CD8-positive, alpha-beta memory T cell (primary cell): ENCODE measurements around the gene RFX4. TPM values are rescaled to one million over a fixed set of nuclear protein-coding genes. Genes with fewer than 3 reads are reported as not detected.

Experiments
- CTCF ChIA-PET: fragments of 350-600 bp; sonication (Branson Sonifier 250); formaldehyde crosslinking; loops from one replicate; lab custom pipeline; 2021; ENCODE audit warnings: antibody characterized with exemption; lab: Charles Lee
- POLR2A ChIA-PET: fragments of 350-600 bp; sonication (Branson Sonifier 250); formaldehyde crosslinking; loops from one replicate; lab custom pipeline; 2021; ENCODE audit warnings: antibody characterized with exemption; lab: Charles Lee
- DNase-seq, 5 donors: peaks; one replicate each; pipeline versions ENCODE4 v3.0.0 to v3.0.0-alpha.2; 2020 to 2022; ENCODE audit warnings: mixed read lengths in 1 of 5
- H3K27ac ChIP-seq: one replicate; pipeline ENCODE4 v1.7.0; 2013; ENCODE audit warnings: low read depth, mild to moderate bottlenecking, low read length, moderate library complexity
- H3K27me3 ChIP-seq: 2 replicates; pipeline ENCODE4 v1.7.0; 2013; ENCODE audit warnings: low read length, mild to moderate bottlenecking; ENCODE audit not compliant: insufficient read depth, poor library complexity, severe bottlenecking
- H3K36me3 ChIP-seq: 2 replicates; pipeline ENCODE4 v1.7.0; 2013; ENCODE audit warnings: mild to moderate bottlenecking, low read length, moderate library complexity; ENCODE audit not compliant: insufficient read depth
- H3K4me1 ChIP-seq: 2 replicates; pipeline ENCODE4 v1.7.0; 2013; ENCODE audit warnings: mild to moderate bottlenecking, low read length, moderate library complexity; ENCODE audit not compliant: insufficient read depth
- H3K4me3 ChIP-seq: 2 replicates; pipeline ENCODE4 v1.7.0; 2013; ENCODE audit warnings: mild to moderate bottlenecking, low read length
- H3K9me3 ChIP-seq: 2 replicates; pipeline ENCODE4 v1.7.0; 2013; ENCODE audit warnings: mild to moderate bottlenecking, low read length
- H3K27ac Mint-ChIP-seq, 8 donors: one replicate each; pipeline ENCODE4 v1.8.0; 2020 to 2021; ENCODE audit warnings: mixed read lengths in 8 of 8, mild to moderate bottlenecking in 6 of 8, inconsistent platforms in 3 of 8, moderate library complexity in 3 of 8
- H3K27me3 Mint-ChIP-seq, 2 donors: one replicate each; pipeline ENCODE4 v1.8.0; 2020 to 2021; ENCODE audit warnings: mixed read lengths in 2 of 2, mild to moderate bottlenecking in 1 of 2, moderate library complexity in 1 of 2
- H3K36me3 Mint-ChIP-seq, 3 donors: one replicate each; pipeline ENCODE4 v1.8.0; 2020 to 2021; ENCODE audit warnings: mixed read lengths in 3 of 3, inconsistent platforms in 1 of 3, mild to moderate bottlenecking in 1 of 3
- H3K4me1 Mint-ChIP-seq, 3 donors: one replicate each; pipeline ENCODE4 v1.8.0; 2020 to 2021; ENCODE audit warnings: mixed read lengths in 3 of 3, inconsistent platforms in 1 of 3, mild to moderate bottlenecking in 1 of 3
- H3K4me3 Mint-ChIP-seq, 7 donors: one replicate each; pipeline ENCODE4 v1.8.0; 2020 to 2021; ENCODE audit warnings: mixed read lengths in 7 of 7, mild to moderate bottlenecking in 6 of 7, moderate library complexity in 4 of 7, inconsistent platforms in 2 of 7
- H3K9me3 Mint-ChIP-seq, 5 donors: one replicate each; pipeline ENCODE4 v1.8.0; 2020 to 2022; ENCODE audit warnings: mixed read lengths in 5 of 5, mild to moderate bottlenecking in 3 of 5, moderate library complexity in 2 of 5, inconsistent platforms in 1 of 5
- polyA plus RNA-seq: library from polyadenylated mRNA; unstranded; fragments of 300-500 nt; fragmentation: Illumina TruSeq; gene quantifications from one replicate; pipeline ENCODE4 v1.2.3, GENCODE V29; 2021
- total RNA-seq, 2 experiments: library from RNA; stranded (reverse); gene quantifications; one replicate each; pipeline ENCODE4 v1.2.3, GENCODE V29; 2021

RFX4 gene
- total and polyA plus RNA-seq, 3 experiments from 2014 or later = not detected

- Mint-ChIP-seq H3K9me3 (no peaks in the 10 kb centered on the region), H3K27me3 (no peaks in the 10 kb centered on the region), H3K4me1 (peaks cover 31 to 41% (median 32%) of the 10 kb centered on the region in 3 donors), H3K36me3 (no peaks in the 10 kb centered on the region), H3K27ac (peak overlapping the region in 6 of 8 donors; percentile 29 to 76 (median 70)), H3K4me3 (no peak overlapping the region)
- Histone ChIP-seq H3K4me3 (no peak overlapping the region), H3K27ac (no peak overlapping the region), H3K27me3 (no peaks in the 10 kb centered on the region), H3K9me3 (no peaks in the 10 kb centered on the region), H3K36me3 (no peaks in the 10 kb centered on the region), H3K4me1 (peaks cover 32% of the 10 kb centered on the region)
- no peak for DNase-seq
- CTCF ChIA-PET = interaction anchor here (0.9 kb wide), 1 partner anchor 10 kb away, joined by 3 read pairs; no protein-coding TSS in a partner anchor
- POLR2A ChIA-PET = no interaction called here
These were observed 175.7 kb downstream of the RFX4 start for GRCh38 chr12:106758349-106759110.

- peak overlapping the region; percentile 39 for H3K4me3 ChIP-seq
These were observed 176.9 kb downstream of the RFX4 start for GRCh38 chr12:106759526-106760183.

GRCh38 chr12:106760184-106760531 lies 177.4 kb downstream of the RFX4 start:
- no peaks in the 10 kb centered on the region for H3K9me3 ChIP-seq
- ChIA-PET POLR2A (interaction anchor here (1.5 kb wide), 1 partner anchor 12 kb away, joined by 8 read pairs; no protein-coding TSS in a partner anchor), CTCF (interaction anchor here (1.0 kb wide), 1 partner anchor 81 kb away, joined by 3 read pairs; no protein-coding TSS in a partner anchor)
- H3K4me3 ChIP-seq = peak overlapping the region; percentile 39
- no peaks in the 10 kb centered on the region for H3K27me3 ChIP-seq
- peak overlapping the region in 6 of 7 donors; percentile 6 to 78 (median 70) for H3K4me3 Mint-ChIP-seq
- peaks cover 20% of the 10 kb centered on the region for H3K4me1 ChIP-seq
- H3K27ac ChIP-seq = no peak overlapping the region
- no peaks in the 10 kb centered on the region for H3K27me3 Mint-ChIP-seq
- peak overlapping the region; percentile 26 to 94 (median 87) for H3K27ac Mint-ChIP-seq
- no peaks in the 10 kb centered on the region for H3K9me3 Mint-ChIP-seq
- H3K36me3 Mint-ChIP-seq = no peaks in the 10 kb centered on the region
- peaks cover 18 to 27% (median 18%) of the 10 kb centered on the region in 3 donors for H3K4me1 Mint-ChIP-seq
- DNase-seq = peak in 1 of 5 donors; percentile 44
- no peaks in the 10 kb centered on the region for H3K36me3 ChIP-seq

More at GRCh38 chr12:106759526-106760183, 176.9 kb downstream of the RFX4 start:
- no peaks in the 10 kb centered on the region for H3K9me3 ChIP-seq
- Mint-ChIP-seq H3K36me3 (no peaks in the 10 kb centered on the region), H3K4me3 (peak overlapping the region in 6 of 7 donors; percentile 6 to 78 (median 70)), H3K27me3 (no peaks in the 10 kb centered on the region), H3K9me3 (no peaks in the 10 kb centered on the region), H3K4me1 (peaks cover 20 to 29% (median 20%) of the 10 kb centered on the region in 3 donors), H3K27ac (peak overlapping the region; percentile 26 to 94 (median 87))
- no peaks in the 10 kb centered on the region for H3K36me3 ChIP-seq
- no peak for DNase-seq
- H3K27me3 ChIP-seq = no peaks in the 10 kb centered on the region
- H3K4me1 ChIP-seq = peaks cover 21% of the 10 kb centered on the region
- H3K27ac ChIP-seq = no peak overlapping the region
- POLR2A ChIA-PET = interaction anchor here (1.5 kb wide), 1 partner anchor 12 kb away, joined by 8 read pairs; no protein-coding TSS in a partner anchor
- CTCF ChIA-PET = interaction anchor here (1.0 kb wide), 1 partner anchor 82 kb away, joined by 3 read pairs; no protein-coding TSS in a partner anchor

- H3K9me3 ChIP-seq = no peaks in the 10 kb centered on the region
- no peak overlapping the region for H3K4me3 ChIP-seq
- Mint-ChIP-seq H3K27me3 (no peaks in the 10 kb centered on the region), H3K9me3 (no peaks in the 10 kb centered on the region), H3K27ac (no peak overlapping the region), H3K4me1 (peaks cover 27 to 33% (median 28%) of the 10 kb centered on the region in 3 donors), H3K36me3 (no peaks in the 10 kb centered on the region), H3K4me3 (no peak overlapping the region)
- H3K36me3 ChIP-seq = no peaks in the 10 kb centered on the region
- ChIA-PET CTCF (interaction anchor here (1.3 kb wide), 1 partner anchor 20 kb away, joined by 3 read pairs; no protein-coding TSS in a partner anchor), POLR2A (no interaction called here)
- no peak overlapping the region for H3K27ac ChIP-seq
- peaks cover 22% of the 10 kb centered on the region for H3K4me1 ChIP-seq
- no peak for DNase-seq
- H3K27me3 ChIP-seq = no peaks in the 10 kb centered on the region
These were observed 181.4 kb downstream of the RFX4 start for GRCh38 chr12:106764220-106764619.

GRCh38 chr12:106764738-106765137 lies 181.9 kb downstream of the RFX4 start:
- no peak overlapping the region for H3K4me3 ChIP-seq
- H3K4me1 ChIP-seq = peaks cover 17% of the 10 kb centered on the region
- H3K27me3 Mint-ChIP-seq = peaks cover 0 to 2% of the 10 kb centered on the region in 2 donors
- no peak overlapping the region for H3K27ac Mint-ChIP-seq
- no peaks in the 10 kb centered on the region for H3K36me3 ChIP-seq
- H3K27me3 ChIP-seq = no peaks in the 10 kb centered on the region
- H3K27ac ChIP-seq = no peak overlapping the region
- H3K9me3 ChIP-seq = no peaks in the 10 kb centered on the region
- H3K4me3 Mint-ChIP-seq = no peak overlapping the region
- CTCF ChIA-PET = interaction anchor here (0.8 to 1.3 kb wide), 2 partner anchors 12 to 20 kb away, joined by 3 read pairs; no protein-coding TSS in a partner anchor
- POLR2A ChIA-PET = no interaction called here
- peaks cover 24 to 28% (median 25%) of the 10 kb centered on the region in 3 donors for H3K4me1 Mint-ChIP-seq
- H3K36me3 Mint-ChIP-seq = no peaks in the 10 kb centered on the region
- no peaks in the 10 kb centered on the region for H3K9me3 Mint-ChIP-seq
- DNase-seq = no peak

- no peaks in the 10 kb centered on the region for H3K36me3 Mint-ChIP-seq
- Histone ChIP-seq H3K27me3 (no peaks in the 10 kb centered on the region), H3K4me1 (peaks cover 5% of the 10 kb centered on the region), H3K36me3 (no peaks in the 10 kb centered on the region), H3K4me3 (no peak overlapping the region), H3K9me3 (no peaks in the 10 kb centered on the region), H3K27ac (no peak overlapping the region)
- peak in 1 of 5 donors; percentile 16 for DNase-seq
- ChIA-PET POLR2A (no interaction called here), CTCF (interaction anchor here (0.9 kb wide), 1 partner anchor 18 kb away, joined by 3 read pairs; no protein-coding TSS in a partner anchor)
- peaks cover 0 to 5% of the 10 kb centered on the region in 2 donors for H3K27me3 Mint-ChIP-seq
- peak overlapping the region in 4 of 8 donors; percentile 66 to 96 (median 84) for H3K27ac Mint-ChIP-seq
- H3K4me3 Mint-ChIP-seq = peak overlapping the region in 1 of 7 donors; percentile 47
- H3K4me1 Mint-ChIP-seq = peaks cover 9 to 13% (median 11%) of the 10 kb centered on the region in 3 donors
- no peaks in the 10 kb centered on the region for H3K9me3 Mint-ChIP-seq
These were observed 183.6 kb downstream of the RFX4 start for GRCh38 chr12:106766393-106766826.

- no peaks in the 10 kb centered on the region for H3K27me3 ChIP-seq
- H3K9me3 ChIP-seq = no peaks in the 10 kb centered on the region
- ChIA-PET POLR2A (no interaction called here), CTCF (interaction anchor here (0.9 kb wide), 1 partner anchor 19 kb away, joined by 3 read pairs; no protein-coding TSS in a partner anchor)
- peaks cover 9 to 13% (median 11%) of the 10 kb centered on the region in 3 donors for H3K4me1 Mint-ChIP-seq
- DNase-seq = no peak
- H3K36me3 ChIP-seq = no peaks in the 10 kb centered on the region
- no peak overlapping the region for H3K27ac ChIP-seq
- H3K4me3 ChIP-seq = no peak overlapping the region
- no peak overlapping the region for H3K4me3 Mint-ChIP-seq
- H3K27ac Mint-ChIP-seq = peak overlapping the region in 2 of 8 donors; percentile 66 to 83
- no peaks in the 10 kb centered on the region for H3K36me3 Mint-ChIP-seq
- peaks cover 5% of the 10 kb centered on the region for H3K4me1 ChIP-seq
- peaks cover 0 to 5% of the 10 kb centered on the region in 2 donors for H3K27me3 Mint-ChIP-seq
- no peaks in the 10 kb centered on the region for H3K9me3 Mint-ChIP-seq
These were observed 184.4 kb downstream of the RFX4 start for GRCh38 chr12:106767206-106767605.
